Heart left ventricle (tissue), 16 donors: ENCODE results near the gene PLPPR5. TPM values are rescaled to one million over a fixed set of nuclear protein-coding genes. Genes with fewer than 3 reads are reported as not detected.

Source experiments
- ATAC-seq, 4 donors: fragments of 200-7000 bp; cut with Tn5 transposase; one replicate each; pipeline ENCODE4 v1.9.1; 2020 to 2022; ENCODE audit warnings: moderate library complexity in 4 of 4, mild to moderate bottlenecking in 3 of 4, moderate number of reproducible peaks in 1 of 4
- DNase-seq, 5 donors: peaks; one replicate each; pipeline ENCODE4 v3.0.0-alpha.2; 2020
- H3K27ac ChIP-seq, 12 donors: fragments of 200-600 bp; sonication (generic) in 4 of 12; one replicate each; pipeline versions ENCODE4 v1.5.0 to v1.8.0; 2016 to 2022; ENCODE audit warnings: mild to moderate bottlenecking in 2 of 12
- H3K27me3 ChIP-seq, 9 donors: fragments of 200-600 bp; sonication (generic) in 2 of 9; one replicate each; pipeline versions ENCODE4 v1.5.1 to v1.8.0; 2016 to 2022; ENCODE audit warnings: mild to moderate bottlenecking in 3 of 9
- H3K36me3 ChIP-seq, 9 donors: fragments of 200-600 bp; sonication (generic) in 2 of 9; one replicate each; pipeline versions ENCODE4 v1.5.0 to v1.8.0; 2018 to 2022; ENCODE audit warnings: mild to moderate bottlenecking in 2 of 9
- H3K4me1 ChIP-seq, 12 donors: fragments of 200-600 bp; sonication (generic) in 4 of 12; one replicate each; pipeline versions ENCODE4 v1.5.0 to v1.8.0; 2016 to 2022; ENCODE audit warnings: mild to moderate bottlenecking in 3 of 12
- H3K4me3 ChIP-seq, 12 donors: fragments of 200-600 bp; sonication (generic) in 4 of 12; one replicate each; pipeline versions ENCODE4 v1.5.0 to v1.8.0; 2017 to 2022; ENCODE audit warnings: mild to moderate bottlenecking in 9 of 12, moderate library complexity in 4 of 12
- H3K9me3 ChIP-seq, 12 donors: fragments of 200-600 bp; sonication (generic) in 4 of 12; one replicate each; pipeline versions ENCODE4 v1.5.0 to v1.8.0; 2016 to 2022; ENCODE audit warnings: mild to moderate bottlenecking in 1 of 12
- POLR2A ChIP-seq, 2 donors: fragments of 450-650 bp; IDR thresholded peaks; one replicate each; pipeline ENCODE4 v1.6.1; 2017; ENCODE audit warnings: antibody characterized with exemption in 2 of 2, mild to moderate bottlenecking in 2 of 2, moderate library complexity in 2 of 2
- WGBS, 4 donors: extraction: QIAGEN DNeasy Blood & Tissue Kit in 2 of 4; methylation state at CpG; one replicate each; pipeline versions ENCODE4 v1.1.5 to v1.1.7; 2013 to 2018; 5-methylcytosine and 5-hydroxymethylcytosine counted together
- intact Hi-C, 10 donors: fragments of 100-400 bp; cut with DNase I; formaldehyde crosslinking; loops; one replicate each; pipeline versions ENCODE4 v1.11.1 to v1.14.2; 2022
- polyA plus RNA-seq, 2 donors: library from polyadenylated mRNA; stranded (reverse); fragments of 200-250 nt; gene quantifications; one replicate each; pipeline ENCODE4 v1.2.3, GENCODE V29; 2013
- total RNA-seq, 9 donors: library from RNA; depleted of rRNA in 2 of 9; stranded (reverse); fragments of >200 nt in 2 of 9; fragmentation: NEBNext Ultra II Directional in 3 of 9; extraction: Animal tissue kit (Norgen Biotek cat#: 25700) in 3 of 9; gene quantifications; one replicate each; pipeline versions ENCODE4 v1.1.0 to v1.2.4, GENCODE V29; 2016 to 2023
- TF ChIP-seq, protein P1 (sequence below), 12 donors: fragments of 200-600 bp; sonication (generic) in 4 of 12; IDR thresholded peaks; one replicate each; pipeline versions ENCODE4 v1.5.0 to v1.8.0; 2018 to 2022; ENCODE audit warnings: antibody characterized with exemption in 12 of 12, mild to moderate bottlenecking in 5 of 12
- donor health status: ischemic (EF 13 %, LVEDD 7.1; RV severe dilation, severe dysfunction).
- donor health status: healthy with polysubstance abuse.
- donor health status: DM: no; HTN: yes; CAD: no.
- donor health status: DM: no; HTN: no; CAD: no.
- donor health status: ischemic (EF 25% LVEDD 6.9; RV normal size, moderate dysfunction).
- donor health status: ischemic (EF 25% LVEDD 5.7; RV mildly dilated, moderate dysfunction).
- donor health status: healthy.
- donor health status: DM: yes; HTN: yes; CAD: no.
- donor health status: ischemic (EF 35%, LVEDD 5.7; RV mildly dilated, moderate dysfunction).
- donor health status: nonischemic (EF 11% LVEDD 7.7; RV severe dilation, severe dysfunction).
- donor health status: DM: yes; HTN: yes; CAD: no.
- donor health status: PGD.
- donor health status: ischemic (EF 29% LVEDD 5.4; RV normal size, mild dysfunction).
- donor health status: nonischemic (EF 23%, LVEDD 6.1; RV moderate dilation, normal function).

The PLPPR5 gene
- total and polyA plus RNA-seq, 11 donors, result not detected

DNA sequence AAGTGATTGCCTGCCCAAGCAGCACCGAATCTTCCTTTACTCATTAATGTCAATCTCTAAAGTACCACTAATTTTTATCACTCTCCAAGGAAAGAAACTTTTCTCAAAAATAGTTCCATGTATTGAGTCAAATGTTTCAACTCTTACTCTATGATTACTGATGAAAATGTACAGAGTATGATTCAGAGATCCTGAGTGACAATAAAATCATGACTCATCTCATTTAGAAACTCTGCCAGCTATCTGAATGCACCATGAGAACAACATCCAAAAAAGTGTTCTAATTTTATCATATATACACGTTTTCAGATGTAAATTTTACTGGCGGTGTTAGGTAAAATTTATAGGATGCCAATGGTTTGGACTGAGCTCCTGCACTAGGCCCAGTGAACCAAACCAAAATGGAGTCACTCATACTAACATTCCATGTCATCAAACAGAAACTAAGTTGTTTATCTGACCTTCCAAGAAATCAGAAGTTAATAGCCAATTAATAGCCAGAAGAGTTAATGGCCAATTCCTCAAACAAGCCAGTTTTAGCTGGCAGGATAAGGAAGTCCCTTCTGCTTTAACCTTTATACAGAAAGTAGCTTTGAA lies 22.6 kb downstream of the PLPPR5 start:
- no peak overlapping the region for H3K4me3 ChIP-seq
- no peak overlapping the region for H3K27ac ChIP-seq
- H3K36me3 ChIP-seq, result no peaks in the 10 kb centered on the region
- ATAC-seq (no peak), DNase-seq (no peak)
- peaks cover 0 to 9% (median 0%) of the 10 kb centered on the region in 12 donors for H3K9me3 ChIP-seq
- TF ChIP-seq POLR2A (IDR thresholded peaks at IDR 0.05), result no peak
- intact Hi-C loops, result no loop called here
- WGBS, 4 donors, result 70 to 77% (median 72%) methylated on average over 3 of the region's 3 CpGs
- no peaks in the 10 kb centered on the region for H3K4me1 ChIP-seq
- no peaks in the 10 kb centered on the region for H3K27me3 ChIP-seq

DNA sequence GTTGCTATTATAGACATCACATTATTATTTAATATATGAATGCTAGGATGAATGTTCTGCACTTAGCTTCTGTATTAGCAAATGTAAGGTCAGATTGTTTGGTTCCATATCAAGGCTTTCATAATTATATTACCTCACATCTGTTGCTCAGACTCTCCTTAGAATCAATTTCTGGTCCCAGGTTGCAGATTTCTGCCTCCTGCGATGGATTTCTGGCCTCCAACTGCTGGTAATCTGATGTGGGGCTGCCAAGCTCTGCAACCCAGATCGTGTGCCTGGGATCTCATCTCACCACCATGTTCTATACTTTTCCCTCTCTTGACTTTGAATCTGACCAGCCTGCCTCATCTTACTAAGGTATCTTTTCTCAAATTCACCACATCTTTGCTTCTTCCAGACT lies 25.2 kb downstream of the PLPPR5 start:
- DNase-seq, result no peak
- no peak for TF ChIP-seq POLR2A (IDR thresholded peaks at IDR 0.05)
- TF ChIP-seq, protein P1, sequence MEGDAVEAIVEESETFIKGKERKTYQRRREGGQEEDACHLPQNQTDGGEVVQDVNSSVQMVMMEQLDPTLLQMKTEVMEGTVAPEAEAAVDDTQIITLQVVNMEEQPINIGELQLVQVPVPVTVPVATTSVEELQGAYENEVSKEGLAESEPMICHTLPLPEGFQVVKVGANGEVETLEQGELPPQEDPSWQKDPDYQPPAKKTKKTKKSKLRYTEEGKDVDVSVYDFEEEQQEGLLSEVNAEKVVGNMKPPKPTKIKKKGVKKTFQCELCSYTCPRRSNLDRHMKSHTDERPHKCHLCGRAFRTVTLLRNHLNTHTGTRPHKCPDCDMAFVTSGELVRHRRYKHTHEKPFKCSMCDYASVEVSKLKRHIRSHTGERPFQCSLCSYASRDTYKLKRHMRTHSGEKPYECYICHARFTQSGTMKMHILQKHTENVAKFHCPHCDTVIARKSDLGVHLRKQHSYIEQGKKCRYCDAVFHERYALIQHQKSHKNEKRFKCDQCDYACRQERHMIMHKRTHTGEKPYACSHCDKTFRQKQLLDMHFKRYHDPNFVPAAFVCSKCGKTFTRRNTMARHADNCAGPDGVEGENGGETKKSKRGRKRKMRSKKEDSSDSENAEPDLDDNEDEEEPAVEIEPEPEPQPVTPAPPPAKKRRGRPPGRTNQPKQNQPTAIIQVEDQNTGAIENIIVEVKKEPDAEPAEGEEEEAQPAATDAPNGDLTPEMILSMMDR (IDR thresholded peaks at IDR 0.05), result no peak
- 70 to 76% (median 72%) methylated on average over 2 of the region's 2 CpGs for WGBS, 4 donors
- Histone ChIP-seq H3K27me3 (no peaks in the 10 kb centered on the region), H3K36me3 (no peaks in the 10 kb centered on the region), H3K4me3 (no peak overlapping the region), H3K9me3 (peaks cover 0 to 9% (median 0%) of the 10 kb centered on the region in 12 donors), H3K4me1 (no peaks in the 10 kb centered on the region), H3K27ac (no peak overlapping the region)
- ATAC-seq, result no peak
- intact Hi-C loops, result no loop called here

- 73 to 75% (median 74%) methylated on average over 3 of the region's 3 CpGs for WGBS, 4 donors
- Histone ChIP-seq H3K9me3 (no peaks in the 10 kb centered on the region), H3K27ac (no peak overlapping the region), H3K27me3 (peaks cover 0 to 3% (median 0%) of the 10 kb centered on the region in 9 donors), H3K4me3 (no peak overlapping the region), H3K36me3 (no peaks in the 10 kb centered on the region), H3K4me1 (no peaks in the 10 kb centered on the region)
- no peak for DNase-seq
- no peak for TF ChIP-seq POLR2A (IDR thresholded peaks at IDR 0.05)
- TF ChIP-seq, protein P1 (IDR thresholded peaks at IDR 0.05), result no peak
- intact Hi-C loops, result no loop called here
- ATAC-seq, result no peak
Observed at GRCh38 chr1:98975810-98976209, 28.9 kb downstream of the PLPPR5 start.

DNA sequence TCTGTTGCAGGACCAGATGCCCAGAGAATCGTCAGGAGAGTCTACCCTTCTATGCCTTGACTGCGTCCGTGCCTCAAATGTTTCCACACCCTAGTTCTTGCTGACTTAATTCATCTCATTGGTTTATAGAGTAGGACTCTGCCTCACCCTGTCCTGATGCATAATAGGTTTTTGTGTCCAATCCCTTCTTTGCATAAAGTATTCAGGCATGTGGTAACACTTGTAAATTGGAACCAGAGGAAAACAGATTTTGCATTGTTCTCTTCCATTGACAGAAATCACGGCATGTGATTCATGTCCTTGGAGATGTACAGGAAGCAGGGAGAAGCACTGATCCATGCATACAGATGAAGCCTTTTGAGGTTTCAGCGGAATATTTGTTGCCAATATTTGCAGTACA lies 29.5 kb downstream of the PLPPR5 start:
- intact Hi-C loops, result no loop called here
- TF ChIP-seq, protein P1 (IDR thresholded peaks at IDR 0.05), result no peak
- no peak for TF ChIP-seq POLR2A (IDR thresholded peaks at IDR 0.05)
- Histone ChIP-seq H3K9me3 (no peaks in the 10 kb centered on the region), H3K4me3 (no peak overlapping the region), H3K27ac (no peak overlapping the region), H3K27me3 (peaks cover 0 to 3% (median 0%) of the 10 kb centered on the region in 9 donors), H3K36me3 (no peaks in the 10 kb centered on the region), H3K4me1 (no peaks in the 10 kb centered on the region)
- ATAC-seq (no peak), DNase-seq (no peak)
- 72 to 85% (median 78%) methylated on average over 5 of the region's 5 CpGs for WGBS, 4 donors
